SU-DHL-6 (cell line): Measurements from ENCODE around the gene IFT25.

Experiments
- EZH2phosphoT487 ChIP-seq: fragments of 200-600 bp; sonication (generic), shearing (Covaris generic); conservative IDR thresholded peaks from 2 replicates; pipeline ENCODE4 v1.6.1; 2018; ENCODE audit warnings: mild to moderate bottlenecking, antibody characterized with exemption, low read length, moderate library complexity, mixed read lengths
- TF ChIP-seq, protein P1 (sequence below): fragments of 200-600 bp; sonication (generic); IDR thresholded peaks from one replicate; pipeline ENCODE4 v1.5.1; 2017; ENCODE audit warnings: antibody characterized with exemption, mild to moderate bottlenecking, low read length, moderate library complexity; ENCODE audit not compliant: insufficient read depth, poor library complexity, severe bottlenecking

GRCh38 chr1:53981220-53981619 lies 35.7 kb upstream of the IFT25 start:
- TF ChIP-seq, protein P1, sequence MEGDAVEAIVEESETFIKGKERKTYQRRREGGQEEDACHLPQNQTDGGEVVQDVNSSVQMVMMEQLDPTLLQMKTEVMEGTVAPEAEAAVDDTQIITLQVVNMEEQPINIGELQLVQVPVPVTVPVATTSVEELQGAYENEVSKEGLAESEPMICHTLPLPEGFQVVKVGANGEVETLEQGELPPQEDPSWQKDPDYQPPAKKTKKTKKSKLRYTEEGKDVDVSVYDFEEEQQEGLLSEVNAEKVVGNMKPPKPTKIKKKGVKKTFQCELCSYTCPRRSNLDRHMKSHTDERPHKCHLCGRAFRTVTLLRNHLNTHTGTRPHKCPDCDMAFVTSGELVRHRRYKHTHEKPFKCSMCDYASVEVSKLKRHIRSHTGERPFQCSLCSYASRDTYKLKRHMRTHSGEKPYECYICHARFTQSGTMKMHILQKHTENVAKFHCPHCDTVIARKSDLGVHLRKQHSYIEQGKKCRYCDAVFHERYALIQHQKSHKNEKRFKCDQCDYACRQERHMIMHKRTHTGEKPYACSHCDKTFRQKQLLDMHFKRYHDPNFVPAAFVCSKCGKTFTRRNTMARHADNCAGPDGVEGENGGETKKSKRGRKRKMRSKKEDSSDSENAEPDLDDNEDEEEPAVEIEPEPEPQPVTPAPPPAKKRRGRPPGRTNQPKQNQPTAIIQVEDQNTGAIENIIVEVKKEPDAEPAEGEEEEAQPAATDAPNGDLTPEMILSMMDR, result no peak
- no peak for TF ChIP-seq EZH2phosphoT487
